H1 (cell line): ENCODE measurements around the gene QRICH2. TPM values are rescaled to one million over a fixed set of nuclear protein-coding genes. Genes with fewer than 3 reads are reported as not detected.

Source experiments
- BACH1 ChIP-seq: IDR thresholded peaks from 2 replicates; pipeline ENCODE4 v1.6.1; 2012; ENCODE audit warnings: low read length, improper control_type of control experiment
- CBX8 ChIP-seq: fragments of 300-800, 300-1000 bp; sonication (generic); IDR thresholded peaks from 2 replicates; pipeline ENCODE4 v1.7.1; 2016; ENCODE audit warnings: low read depth, low read length, borderline replicate concordance
- CTBP2 ChIP-seq: IDR thresholded peaks from 2 replicates; pipeline ENCODE4 v1.7.0; 2011; ENCODE audit warnings: borderline replicate concordance, mild to moderate bottlenecking, moderate library complexity, mixed read lengths, low read length; ENCODE audit not compliant: insufficient read depth, insufficient read length
- EP300 ChIP-seq, 2 experiments: IDR thresholded peaks; 1 replicate in 1 of 2; 2 replicates in 1 of 2; pipeline ENCODE4 v1.6.1; 2011 to 2012; ENCODE audit warnings: low read depth in 2 of 2, low read length in 2 of 2, mild to moderate bottlenecking in 2 of 2, borderline replicate concordance in 1 of 2, inconsistent platforms in 1 of 2, moderate library complexity in 1 of 2
- GABPA ChIP-seq: IDR thresholded peaks from 2 replicates; pipeline ENCODE4 v1.6.1; 2011; ENCODE audit warnings: mild to moderate bottlenecking, low read length, moderate library complexity, borderline replicate concordance; ENCODE audit not compliant: insufficient read depth
- KDM5A ChIP-seq: fragments of 200-600 bp; IDR thresholded peaks from 2 replicates; pipeline ENCODE4 v1.7.1; 2012; ENCODE audit warnings: mild to moderate bottlenecking, low read length, inconsistent platforms, mixed read lengths
- POLR2A ChIP-seq, 2 experiments: IDR thresholded peaks; 1 replicate in 1 of 2; 2 replicates in 1 of 2; pipeline ENCODE4 v1.6.1; 2011; ENCODE audit warnings: low read depth in 2 of 2, low read length in 2 of 2, mild to moderate bottlenecking in 2 of 2; ENCODE audit errors: control extremely low read depth in 1 of 2
- RFX5 ChIP-seq: IDR thresholded peaks from 2 replicates; pipeline ENCODE4 v1.6.1; 2011; ENCODE audit warnings: low read depth, low read length, improper control_type of control experiment, borderline replicate concordance
- polyA plus RNA-seq, 7 experiments: library from polyadenylated mRNA; depleted of rRNA in 3 of 7; stranded (reverse) in 5 of 7; unstranded in 2 of 7; fragments of >200 nt in 5 of 7; fragments of 200-250 nt in 2 of 7; gene quantifications; 1 replicate in 5 of 7; 2 replicates in 1 of 7; 4 replicates in 1 of 7; pipeline versions ENCODE4 v1.2.1 to v1.2.3, GENCODE V29; 2011 to 2013; ENCODE audit warnings: missing spikeins in 2 of 7, mixed read lengths in 2 of 7
- total RNA-seq: library from RNA; stranded (reverse); fragmentation: NEBNext Ultra II Directional; extraction: Animal tissue kit (Norgen Biotek cat#: 25700); gene quantifications from 2 replicates; pipeline ENCODE4 v1.2.1, GENCODE V29; 2021

Gene QRICH2
- total and polyA plus RNA-seq, 2 of the 8 experiments (the other 6 are each of a cell fraction or from before 2014, with no cell fraction given) = 2.8 to 3.8 TPM

DNA sequence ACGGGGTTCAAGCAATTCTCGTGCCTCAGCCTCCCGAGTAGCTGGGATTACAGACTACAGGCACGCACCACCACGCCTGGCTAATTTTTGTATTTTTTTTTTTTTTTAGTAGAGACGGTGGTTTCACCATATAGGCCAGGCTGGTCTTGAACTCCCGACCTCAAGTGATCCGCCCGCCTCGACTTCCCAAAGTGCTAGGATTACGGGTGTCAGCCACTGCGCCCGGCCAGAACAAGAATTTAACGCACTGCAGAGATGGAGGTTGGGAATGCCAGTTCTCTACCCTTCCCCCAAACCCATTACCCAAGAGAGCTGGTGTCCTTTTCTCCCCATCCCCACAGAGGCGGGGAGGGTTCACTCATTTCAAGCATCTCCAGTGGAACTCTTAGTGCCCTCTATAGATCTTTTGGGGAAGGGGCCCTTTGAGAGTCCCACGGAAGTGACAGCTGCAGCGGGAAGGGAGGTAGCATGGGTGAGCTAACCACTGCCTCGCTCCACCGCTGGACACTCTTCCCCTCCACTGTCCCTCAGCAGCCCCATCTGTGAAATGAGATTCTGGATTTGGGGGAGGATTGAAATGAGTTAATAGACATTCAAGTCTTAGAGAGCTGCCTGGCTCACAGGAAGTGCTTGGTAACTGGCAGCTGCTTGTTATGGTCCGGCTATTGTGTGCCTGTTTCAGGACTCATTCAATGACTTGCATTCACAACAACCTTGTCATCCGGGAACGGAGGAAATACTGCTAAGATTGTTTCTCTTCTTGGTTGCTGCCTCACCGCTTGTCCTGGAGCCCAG is 46.5 kb downstream of the QRICH2 start (continued):
- TF ChIP-seq KDM5A (no peak), CTBP2 (no peak), GABPA (no peak), RFX5 (no peak), BACH1 (no peak), EP300 (IDR thresholded peaks at IDR 0.05; ENCODE audit: borderline replicate concordance in 1 of 2, low read depth in 2 of 2, low read length in 2 of 2) (no peak), POLR2A (IDR thresholded peaks at IDR 0.05; ENCODE audit: control extremely low read depth in 1 of 2, low read depth in 2 of 2, low read length in 2 of 2) (no peak), CBX8 (no peak)
